ENCODE measurements around the gene NDUFAF2.

NDUFAF2 gene

DNA sequence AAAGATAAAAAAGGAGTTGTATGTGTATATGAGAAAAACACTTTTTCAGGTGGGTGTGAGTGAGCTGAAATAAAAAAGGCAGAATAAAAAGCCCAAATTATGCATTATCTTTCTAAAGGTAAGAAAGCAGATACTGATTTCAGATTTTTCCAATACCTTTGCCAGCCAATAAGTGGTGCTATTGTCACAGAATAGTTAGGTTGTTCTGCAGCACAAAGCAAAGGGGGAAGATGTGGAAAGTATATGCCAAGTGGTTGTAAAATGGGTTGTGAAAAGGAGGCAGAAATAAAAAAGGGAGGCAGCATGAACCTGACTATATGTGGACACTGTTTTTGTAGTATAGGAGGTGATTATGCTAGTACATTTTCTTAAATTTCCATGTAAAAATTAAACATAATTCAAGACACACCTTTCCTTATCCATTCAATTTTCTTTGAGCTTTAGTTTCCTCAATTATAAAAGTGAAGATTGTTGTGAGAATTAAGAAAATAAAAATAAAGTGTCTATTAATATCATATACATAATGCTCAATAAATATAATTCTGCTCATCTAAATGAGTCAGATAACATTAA, 110.5 kb downstream of the NDUFAF2 start:
- TF ChIP-seq, protein P1, sequence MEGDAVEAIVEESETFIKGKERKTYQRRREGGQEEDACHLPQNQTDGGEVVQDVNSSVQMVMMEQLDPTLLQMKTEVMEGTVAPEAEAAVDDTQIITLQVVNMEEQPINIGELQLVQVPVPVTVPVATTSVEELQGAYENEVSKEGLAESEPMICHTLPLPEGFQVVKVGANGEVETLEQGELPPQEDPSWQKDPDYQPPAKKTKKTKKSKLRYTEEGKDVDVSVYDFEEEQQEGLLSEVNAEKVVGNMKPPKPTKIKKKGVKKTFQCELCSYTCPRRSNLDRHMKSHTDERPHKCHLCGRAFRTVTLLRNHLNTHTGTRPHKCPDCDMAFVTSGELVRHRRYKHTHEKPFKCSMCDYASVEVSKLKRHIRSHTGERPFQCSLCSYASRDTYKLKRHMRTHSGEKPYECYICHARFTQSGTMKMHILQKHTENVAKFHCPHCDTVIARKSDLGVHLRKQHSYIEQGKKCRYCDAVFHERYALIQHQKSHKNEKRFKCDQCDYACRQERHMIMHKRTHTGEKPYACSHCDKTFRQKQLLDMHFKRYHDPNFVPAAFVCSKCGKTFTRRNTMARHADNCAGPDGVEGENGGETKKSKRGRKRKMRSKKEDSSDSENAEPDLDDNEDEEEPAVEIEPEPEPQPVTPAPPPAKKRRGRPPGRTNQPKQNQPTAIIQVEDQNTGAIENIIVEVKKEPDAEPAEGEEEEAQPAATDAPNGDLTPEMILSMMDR (IDR thresholded peaks at IDR 0.05; ENCODE audit: control insufficient read depth, extremely low read depth, insufficient read depth), result peak; percentile 77
- no peak overlapping the region for H3K4me3 ChIP-seq (ENCODE audit: low read depth, low read length)
- peak; percentile 43 for DNase-seq (ENCODE audit: low read depth)

DNA sequence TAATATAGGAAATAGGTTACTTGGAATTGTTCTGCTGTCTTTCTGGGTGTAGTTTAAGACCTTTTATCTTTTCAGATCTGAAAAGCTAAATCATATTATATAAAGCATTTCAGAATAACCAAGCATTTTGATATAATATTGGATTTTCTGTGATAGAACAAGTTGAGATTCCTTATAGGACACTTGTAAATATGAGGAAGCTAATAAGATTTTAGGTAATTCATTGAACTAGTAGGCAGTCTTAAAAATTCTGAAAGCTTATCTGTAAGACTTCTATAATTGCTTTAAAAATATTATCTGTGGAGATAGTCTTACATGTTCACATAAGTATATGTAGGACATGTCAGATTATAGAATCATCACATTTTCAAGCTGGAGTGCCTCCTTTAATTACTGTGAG, 114.5 kb downstream of the NDUFAF2 start:
- no peak overlapping the region for H3K4me3 ChIP-seq (ENCODE audit: low read depth, low read length)
- TF ChIP-seq, protein P1 (IDR thresholded peaks at IDR 0.05; ENCODE audit: control insufficient read depth, extremely low read depth, insufficient read depth), result no peak

DNA sequence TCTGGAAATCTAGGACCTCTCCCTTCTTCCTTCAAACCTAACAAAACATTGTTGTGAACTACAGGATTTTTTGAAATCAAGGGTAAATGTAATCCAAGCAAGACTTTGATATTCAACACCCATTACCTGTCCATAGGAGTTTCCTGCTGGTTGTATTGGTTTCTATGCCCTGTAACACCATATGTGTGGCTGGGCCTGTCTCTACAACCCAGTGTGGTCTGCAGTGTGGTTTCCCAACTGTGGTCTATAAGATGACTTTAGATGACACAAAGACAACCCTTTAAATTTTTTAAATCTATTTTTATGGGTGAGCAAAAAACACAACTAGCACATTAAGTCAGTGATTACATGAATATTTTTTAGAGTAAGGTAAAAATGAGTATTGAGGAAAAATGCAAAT, 124.1 kb downstream of the NDUFAF2 start:
- DNase-seq (ENCODE audit: low read depth), result no peak
- TF ChIP-seq, protein P1 (IDR thresholded peaks at IDR 0.05; ENCODE audit: control insufficient read depth, extremely low read depth, insufficient read depth), result no peak
- H3K4me3 ChIP-seq (ENCODE audit: low read depth, low read length), result no peak overlapping the region

More for the DNA sequence above, 114.5 kb downstream of the NDUFAF2 start:
- DNase-seq (ENCODE audit: low read depth), result no peak

DNA sequence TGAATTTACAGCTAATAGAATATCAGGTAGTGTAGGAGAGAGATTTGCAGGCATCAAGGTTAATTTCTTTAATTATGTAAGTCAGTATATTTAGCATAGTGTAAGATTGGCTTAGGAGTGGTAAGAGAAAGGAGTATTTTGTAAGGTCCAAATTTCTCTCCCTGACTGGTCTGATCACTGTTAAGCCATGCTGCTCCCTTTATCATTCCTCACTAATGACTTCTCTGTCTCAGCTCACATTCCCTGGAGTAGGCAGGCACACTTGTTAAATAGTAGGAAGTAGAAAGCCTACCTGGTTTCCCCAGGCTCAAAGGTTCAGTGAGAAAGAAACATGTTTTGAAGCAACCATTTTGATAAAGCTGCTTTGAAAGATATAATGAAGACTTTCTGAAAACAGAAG, 126.5 kb downstream of the NDUFAF2 start:
- TF ChIP-seq, protein P1 (IDR thresholded peaks at IDR 0.05; ENCODE audit: control insufficient read depth, extremely low read depth, insufficient read depth), result no peak
- H3K4me3 ChIP-seq (ENCODE audit: low read depth, low read length), result no peak overlapping the region
- no peak for DNase-seq (ENCODE audit: low read depth)

DNA sequence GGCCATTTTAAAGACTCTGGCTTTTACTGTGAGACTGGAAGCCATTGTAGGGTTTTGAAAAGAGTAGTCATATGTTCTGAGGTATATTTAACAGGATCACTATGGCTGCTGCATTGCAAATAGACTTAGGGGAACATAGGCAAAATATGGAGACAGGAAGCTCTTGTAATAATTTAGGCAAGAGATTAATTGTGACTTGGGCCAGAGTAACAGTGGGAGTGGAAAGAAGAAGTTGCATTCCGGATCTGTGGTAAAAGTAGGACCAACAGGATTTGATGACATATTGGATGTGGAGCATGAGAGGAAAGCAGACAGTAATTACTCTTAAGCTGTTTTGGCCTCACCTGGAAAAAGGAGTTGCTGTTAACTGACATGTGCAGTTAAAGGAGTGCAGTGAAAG, 131.6 kb downstream of the NDUFAF2 start:
- TF ChIP-seq, protein P1 (IDR thresholded peaks at IDR 0.05; ENCODE audit: control insufficient read depth, extremely low read depth, insufficient read depth), result no peak
- DNase-seq (ENCODE audit: low read depth), result no peak
- H3K4me3 ChIP-seq (ENCODE audit: low read depth, low read length), result no peak overlapping the region

DNA sequence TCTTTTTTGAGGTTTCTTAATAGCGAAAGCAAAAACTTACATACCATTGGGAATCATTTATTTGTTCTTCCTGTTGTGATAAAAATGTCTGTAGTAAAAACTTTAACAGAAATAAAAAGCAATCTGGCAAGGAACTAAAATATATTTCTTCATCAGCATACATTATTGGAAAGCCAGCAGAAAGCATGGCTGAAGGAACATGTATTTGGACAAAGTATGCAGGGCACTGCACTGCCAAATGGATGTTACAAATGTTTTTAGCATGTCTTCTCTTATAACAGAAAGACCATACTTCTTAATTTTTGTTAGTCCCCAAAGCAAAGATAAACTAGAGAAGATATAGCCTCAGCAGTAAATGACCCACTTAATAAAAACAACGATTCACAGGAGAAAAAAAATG, 136.7 kb downstream of the NDUFAF2 start:
- no peak for DNase-seq (ENCODE audit: low read depth)
- TF ChIP-seq, protein P1 (IDR thresholded peaks at IDR 0.05; ENCODE audit: control insufficient read depth, extremely low read depth, insufficient read depth), result no peak
- no peak overlapping the region for H3K4me3 ChIP-seq (ENCODE audit: low read depth, low read length)

All from LNCaP clone FGC (cell line).